Measurements from ENCODE around the gene FAM219B. TPM values are rescaled to one million over a fixed set of nuclear protein-coding genes. Genes with fewer than 3 reads are reported as not detected.
"Not testable (repeated sequence)": the region's sequence is repeated elsewhere in the genome, so short reads cannot be mapped to it uniquely, and the experiment has no call there.

Gene FAM219B
- total RNA-seq, 2 experiments from 2014 or later = 61.3 to 72.5 TPM

- DNase-seq = no peak
- ATAC-seq = no peak
- Mint-ChIP-seq H3K27me3 (ENCODE audit: low read depth) (no peaks in the 10 kb centered on the region), H3K4me1 (ENCODE audit: low read depth) (peaks cover 56% of the 10 kb centered on the region), H3K27ac (peak overlapping the region; percentile 16), H3K4me3 (no peak overlapping the region), H3K9me3 (ENCODE audit: insufficient read depth) (no peaks in the 10 kb centered on the region), H3K36me3 (ENCODE audit: low read depth) (peaks cover 56% of the 10 kb centered on the region)
- ChIA-PET POLR2A (interaction anchor here (1.1 to 3.1 kb wide), 3 partner anchors 30 to 132 kb away, joined by 3 to 18 read pairs (median 4); partner anchors contain the start of gene SCAMP2), CTCF (interaction anchor here (0.6 to 7.9 kb wide), 13 partner anchors 11 to 271 kb away, joined by 3 to 103 read pairs (median 9); partner anchors contain the start of genes CSK, MPI and ULK3)
These were observed 3.0 kb downstream of the FAM219B start for GRCh38 chr15:74903676-74904075.

- no peak for ATAC-seq
- Mint-ChIP-seq H3K36me3 (ENCODE audit: low read depth) (peaks cover 57% of the 10 kb centered on the region), H3K4me3 (no peak overlapping the region), H3K27ac (peak overlapping the region; percentile 37), H3K9me3 (ENCODE audit: insufficient read depth) (no peaks in the 10 kb centered on the region), H3K4me1 (ENCODE audit: low read depth) (peaks cover 53% of the 10 kb centered on the region), H3K27me3 (ENCODE audit: low read depth) (no peaks in the 10 kb centered on the region)
- ChIA-PET CTCF (interaction anchor here (0.6 to 7.9 kb wide), 53 partner anchors 10 to 531 kb away, joined by 3 to 103 read pairs (median 6); partner anchors contain the start of genes CPLX3, MPI, RPP25 and SCAMP2), POLR2A (interaction anchor here (0.6 to 3.1 kb wide), 9 partner anchors 9 to 169 kb away, joined by 3 to 18 read pairs (median 5); partner anchors contain the start of genes MPI and ULK3)
- DNase-seq = no peak
These were observed 4.2 kb downstream of the FAM219B start for GRCh38 chr15:74902295-74903075.

- Mint-ChIP-seq H3K4me1 (ENCODE audit: low read depth) (peaks cover 48% of the 10 kb centered on the region), H3K4me3 (no peak overlapping the region), H3K9me3 (ENCODE audit: insufficient read depth) (no peaks in the 10 kb centered on the region), H3K27me3 (ENCODE audit: low read depth) (no peaks in the 10 kb centered on the region), H3K36me3 (ENCODE audit: low read depth) (peaks cover 61% of the 10 kb centered on the region), H3K27ac (peak overlapping the region; percentile 46)
- ChIA-PET CTCF (interaction anchor here (0.6 to 7.9 kb wide), 56 partner anchors 9 to 530 kb away, joined by 3 to 103 read pairs (median 6); partner anchors contain the start of genes C15orf39, CPLX3, MPI and RPP25), POLR2A (interaction anchor here (0.6 to 3.1 kb wide), 11 partner anchors 9 to 168 kb away, joined by 3 to 18 read pairs (median 5); partner anchors contain the start of genes MPI and ULK3)
- peak; percentile 50 for ATAC-seq
- DNase-seq = peak; percentile 76
These were observed 5.0 kb downstream of the FAM219B start for GRCh38 chr15:74901612-74902063.

GRCh38 chr15:74897300-74897701 is 9.3 kb downstream of the FAM219B start:
- H3K27me3 Mint-ChIP-seq (ENCODE audit: low read depth) = no peaks in the 10 kb centered on the region
- no peaks in the 10 kb centered on the region for H3K9me3 Mint-ChIP-seq (ENCODE audit: insufficient read depth)
- POLR2A ChIA-PET = interaction anchor here (1.5 to 3.0 kb wide), 3 partner anchors 9 to 70 kb away, joined by 3 to 16 read pairs (median 4); partner anchors contain the start of gene FAM219B
- no peak overlapping the region for H3K27ac Mint-ChIP-seq
- H3K36me3 Mint-ChIP-seq (ENCODE audit: low read depth) = peaks cover 54% of the 10 kb centered on the region
- H3K4me3 Mint-ChIP-seq = no peak overlapping the region
- ATAC-seq (no peak), DNase-seq (no peak)
- peaks cover 49% of the 10 kb centered on the region for H3K4me1 Mint-ChIP-seq (ENCODE audit: low read depth)
- CTCF ChIA-PET = interaction anchor here (0.9 to 7.9 kb wide), 5 partner anchors 9 to 127 kb away, joined by 3 to 103 read pairs (median 5); partner anchors contain the start of genes FAM219B and ULK3

GRCh38 chr15:74896316-74896715 is 10.3 kb downstream of the FAM219B start:
- POLR2A ChIA-PET = interaction anchor here (1.0 to 3.0 kb wide), 5 partner anchors 10 to 28 kb away, joined by 3 to 16 read pairs (median 5); partner anchors contain the start of gene FAM219B
- H3K9me3 Mint-ChIP-seq (ENCODE audit: insufficient read depth) = no peaks in the 10 kb centered on the region
- no peak for ATAC-seq

GRCh38 chr15:74895830-74896229 is 10.8 kb downstream of the FAM219B start:
- H3K36me3 Mint-ChIP-seq (ENCODE audit: low read depth) = peaks cover 54% of the 10 kb centered on the region
- POLR2A ChIA-PET = interaction anchor here (1.0 to 3.0 kb wide), 5 partner anchors 11 to 28 kb away, joined by 3 to 16 read pairs (median 5); partner anchors contain the start of gene FAM219B
- H3K4me3 Mint-ChIP-seq = no peak overlapping the region
- CTCF ChIA-PET = interaction anchor here (0.6 to 7.9 kb wide), 3 partner anchors 25 to 126 kb away, joined by 3 to 103 read pairs (median 3); no protein-coding TSS in a partner anchor
- H3K27ac Mint-ChIP-seq = peak overlapping the region; percentile 43
- H3K4me1 Mint-ChIP-seq (ENCODE audit: low read depth) = peaks cover 48% of the 10 kb centered on the region
- no peak for DNase-seq
- H3K9me3 Mint-ChIP-seq (ENCODE audit: insufficient read depth) = no peaks in the 10 kb centered on the region
- ATAC-seq = no peak
- no peaks in the 10 kb centered on the region for H3K27me3 Mint-ChIP-seq (ENCODE audit: low read depth)

More at GRCh38 chr15:74896316-74896715, 10.3 kb downstream of the FAM219B start:
- no peak overlapping the region for H3K4me3 Mint-ChIP-seq
- H3K4me1 Mint-ChIP-seq (ENCODE audit: low read depth) = peaks cover 48% of the 10 kb centered on the region
- H3K36me3 Mint-ChIP-seq (ENCODE audit: low read depth) = peaks cover 54% of the 10 kb centered on the region
- no peaks in the 10 kb centered on the region for H3K27me3 Mint-ChIP-seq (ENCODE audit: low read depth)
- no peak for DNase-seq
- CTCF ChIA-PET = interaction anchor here (0.6 to 7.9 kb wide), 2 partner anchors 26 to 126 kb away, joined by 3 to 103 read pairs; no protein-coding TSS in a partner anchor
- H3K27ac Mint-ChIP-seq = no peak overlapping the region

GRCh38 chr15:74894383-74894782 is 12.3 kb downstream of the FAM219B start:
- peaks cover 48% of the 10 kb centered on the region for H3K36me3 Mint-ChIP-seq (ENCODE audit: low read depth)
- peaks cover 57% of the 10 kb centered on the region for H3K4me1 Mint-ChIP-seq (ENCODE audit: low read depth)
- not testable (repeated sequence) for H3K27ac Mint-ChIP-seq; H3K9me3 Mint-ChIP-seq (ENCODE audit: insufficient read depth); DNase-seq; ATAC-seq; H3K4me3 Mint-ChIP-seq; H3K27me3 Mint-ChIP-seq (ENCODE audit: low read depth)
- POLR2A ChIA-PET = interaction anchor here (1.3 to 1.6 kb wide), 2 partner anchors 21 to 25 kb away, joined by 4 to 5 read pairs; partner anchors contain the start of gene SCAMP2
- CTCF ChIA-PET = interaction anchor here (1.1 to 3.1 kb wide), 5 partner anchors 7 to 273 kb away, joined by 3 to 40 read pairs (median 9); partner anchors contain the start of gene ULK3

GRCh38 chr15:74893627-74894026 is 13.0 kb downstream of the FAM219B start:
- DNase-seq = peak; percentile 77
- POLR2A ChIA-PET = interaction anchor here (0.6 to 1.5 kb wide), 5 partner anchors 8 to 57 kb away, joined by 3 to 5 read pairs (median 4); partner anchors contain the start of genes FAM219B and SCAMP2
- peaks cover 56% of the 10 kb centered on the region for H3K4me1 Mint-ChIP-seq (ENCODE audit: low read depth)
- H3K4me3 Mint-ChIP-seq = peak overlapping the region; percentile 64
- CTCF ChIA-PET = interaction anchor here (0.9 to 3.1 kb wide), 12 partner anchors 8 to 272 kb away, joined by 3 to 40 read pairs (median 6); partner anchors contain the start of genes FAM219B and ULK3
- no peaks in the 10 kb centered on the region for H3K9me3 Mint-ChIP-seq (ENCODE audit: insufficient read depth)
- H3K27ac Mint-ChIP-seq = peak overlapping the region; percentile 96
- H3K27me3 Mint-ChIP-seq (ENCODE audit: low read depth) = no peaks in the 10 kb centered on the region
- ATAC-seq = peak; percentile 58
- peaks cover 46% of the 10 kb centered on the region for H3K36me3 Mint-ChIP-seq (ENCODE audit: low read depth)

GRCh38 chr15:74892931-74893330 is 13.7 kb downstream of the FAM219B start:
- no peak for DNase-seq
- ChIA-PET CTCF (interaction anchor here (0.9 to 3.1 kb wide), 10 partner anchors 8 to 112 kb away, joined by 3 to 40 read pairs (median 8); partner anchors contain the start of genes FAM219B and ULK3), POLR2A (interaction anchor here (1.0 to 1.5 kb wide), 2 partner anchors 9 to 14 kb away, joined by 3 to 5 read pairs; partner anchors contain the start of gene FAM219B)
- no peaks in the 10 kb centered on the region for H3K27me3 Mint-ChIP-seq (ENCODE audit: low read depth)
- peaks cover 56% of the 10 kb centered on the region for H3K4me1 Mint-ChIP-seq (ENCODE audit: low read depth)
- H3K36me3 Mint-ChIP-seq (ENCODE audit: low read depth) = peaks cover 46% of the 10 kb centered on the region
- peak overlapping the region; percentile 96 for H3K27ac Mint-ChIP-seq
- H3K9me3 Mint-ChIP-seq (ENCODE audit: insufficient read depth) = no peaks in the 10 kb centered on the region
- H3K4me3 Mint-ChIP-seq = peak overlapping the region; percentile 64
- ATAC-seq = no peak

GRCh38 chr15:74892313-74892712 is 14.3 kb downstream of the FAM219B start:
- Mint-ChIP-seq H3K36me3 (ENCODE audit: low read depth) (peaks cover 43% of the 10 kb centered on the region), H3K27me3 (ENCODE audit: low read depth) (no peaks in the 10 kb centered on the region), H3K9me3 (ENCODE audit: insufficient read depth) (no peaks in the 10 kb centered on the region), H3K4me3 (no peak overlapping the region), H3K27ac (peak overlapping the region; percentile 96), H3K4me1 (ENCODE audit: low read depth) (peaks cover 56% of the 10 kb centered on the region)
- ATAC-seq (no peak), DNase-seq (no peak)
- CTCF ChIA-PET = interaction anchor here (0.7 to 3.1 kb wide), 7 partner anchors 9 to 111 kb away, joined by 3 to 40 read pairs (median 8); partner anchors contain the start of gene FAM219B
- POLR2A ChIA-PET = interaction anchor here (1.5 kb wide), 1 partner anchor 10 kb away, joined by 5 read pairs; no protein-coding TSS in a partner anchor

- H3K9me3 Mint-ChIP-seq (ENCODE audit: insufficient read depth) = no peaks in the 10 kb centered on the region
- peaks cover 37% of the 10 kb centered on the region for H3K36me3 Mint-ChIP-seq (ENCODE audit: low read depth)
- peaks cover 53% of the 10 kb centered on the region for H3K4me1 Mint-ChIP-seq (ENCODE audit: low read depth)
- H3K27ac Mint-ChIP-seq = no peak overlapping the region
- ChIA-PET POLR2A (interaction anchor here (1.5 kb wide), 1 partner anchor 107 kb away, joined by 3 read pairs; no protein-coding TSS in a partner anchor), CTCF (interaction anchor here (1.6 to 3.1 kb wide), 3 partner anchors 10 to 110 kb away, joined by 3 to 40 read pairs (median 14); partner anchors contain the start of gene FAM219B)
- peak overlapping the region; percentile 91 for H3K4me3 Mint-ChIP-seq
- H3K27me3 Mint-ChIP-seq (ENCODE audit: low read depth) = no peaks in the 10 kb centered on the region
- DNase-seq = no peak
- no peak for ATAC-seq
These were observed 15.2 kb downstream of the FAM219B start for GRCh38 chr15:74891469-74891868.

All from activated CD8-positive, alpha-beta T cell treated with anti-CD3 and anti-CD28 coated beads, Interleukin-2, amount 10 ng/mL, durations not matched to agents 7 days and 5 days (primary cell).